Measurements from ENCODE around the gene PSORS1C1.

- TF ChIP-seq CTCF (IDR thresholded peaks at IDR 0.05 in 4 of 5, conservative IDR thresholded peaks at IDR 0.05 in 1 of 5) (no peak), POLR2A (IDR thresholded peaks at IDR 0.05) (no peak)
Measured at GRCh38 chr6:31125586-31126363, 11.2 kb downstream of the PSORS1C1 start.

Data from gastrocnemius medialis (tissue), 4 donors.